A549 (cell line): ENCODE measurements around the gene KIF5A.

Source experiments
- BHLHE40 ChIP-seq: IDR thresholded peaks from 2 replicates; pipeline ENCODE4 v1.6.1; 2012; ENCODE audit warnings: low read depth, low read length, inconsistent platforms
- CEBPB ChIP-seq, 2 experiments: fragments of >200 bp in 1 of 2; sonication (Bioruptor Twin) in 1 of 2; formaldehyde crosslinking in 1 of 2; IDR thresholded peaks; 2 replicates each; pipeline ENCODE4 v1.6.1; 2012 to 2016
- CTCF ChIP-seq: fragments of >200 bp; sonication (Bioruptor Twin); formaldehyde crosslinking; IDR thresholded peaks from 3 replicates; pipeline ENCODE4 v1.5.1; 2016
- EHF ChIP-seq: fragments of 250-450 bp; sonication (Bioruptor Pico); IDR thresholded peaks from 2 replicates; pipeline ENCODE4 v1.5.0; 2020; ENCODE audit warnings: mild to moderate bottlenecking
- EP300 ChIP-seq, 2 experiments: fragments of >200 bp; sonication (Bioruptor Twin); formaldehyde crosslinking; IDR thresholded peaks; 2 replicates in 1 of 2; 3 replicates in 1 of 2; pipeline ENCODE4 v1.6.1; 2016 to 2017
- FOSL2 ChIP-seq, 2 experiments: fragments of 450-650 bp in 1 of 2; fragments of >200 bp in 1 of 2; sonication (Bioruptor Twin) in 1 of 2; formaldehyde crosslinking; IDR thresholded peaks; 2 replicates each; pipeline versions ENCODE4 v1.5.0 to v1.6.1; 2016 to 2020; ENCODE audit warnings: mild to moderate bottlenecking in 1 of 2, moderate library complexity in 1 of 2
- HOXB13 ChIP-seq: fragments of 250-450 bp; sonication (Bioruptor Pico); IDR thresholded peaks from 2 replicates; pipeline ENCODE4 v1.5.0; 2020; ENCODE audit warnings: low read depth, mild to moderate bottlenecking, moderate library complexity
- POLR2A ChIP-seq: IDR thresholded peaks from 2 replicates; pipeline ENCODE4 v1.6.1; 2012; ENCODE audit warnings: mild to moderate bottlenecking, low read length
- SMC3 ChIP-seq: fragments of >200 bp; sonication (Bioruptor Twin); formaldehyde crosslinking; IDR thresholded peaks from 3 replicates; pipeline ENCODE4 v1.6.1; 2018; ENCODE audit warnings: inconsistent platforms

- TF ChIP-seq EHF (no peak), FOSL2 (IDR thresholded peaks at IDR 0.05) (no peak), FOSL2 (CRISPR knock-in tag; IDR thresholded peaks at IDR 0.05) (no peak), BHLHE40 (no peak), CTCF (no peak), POLR2A (no peak), CEBPB (IDR thresholded peaks at IDR 0.05) (no peak), SMC3 (no peak), EP300 (IDR thresholded peaks at IDR 0.05) (no peak), HOXB13 (CRISPR knock-in tag) (no peak)
Observed at GRCh38 chr12:57528176-57528575, 21.7 kb upstream of the KIF5A start.
